NCI-H2081 treated with DMSO at 0.1 percent for 48 hours (cell line): ENCODE data around the gene RASGRP1.

Experiments
- DNase-seq: peaks from one replicate; lab custom pipeline; 2025; lab: John Stamatoyannopoulos, UW

The RASGRP1 gene

GRCh38 chr15:38504680-38505467 lies 59.7 kb downstream of the RASGRP1 start:
- no peak for DNase-seq

GRCh38 chr15:38503496-38503895 lies 61.1 kb downstream of the RASGRP1 start:
- DNase-seq: no peak

DNA sequence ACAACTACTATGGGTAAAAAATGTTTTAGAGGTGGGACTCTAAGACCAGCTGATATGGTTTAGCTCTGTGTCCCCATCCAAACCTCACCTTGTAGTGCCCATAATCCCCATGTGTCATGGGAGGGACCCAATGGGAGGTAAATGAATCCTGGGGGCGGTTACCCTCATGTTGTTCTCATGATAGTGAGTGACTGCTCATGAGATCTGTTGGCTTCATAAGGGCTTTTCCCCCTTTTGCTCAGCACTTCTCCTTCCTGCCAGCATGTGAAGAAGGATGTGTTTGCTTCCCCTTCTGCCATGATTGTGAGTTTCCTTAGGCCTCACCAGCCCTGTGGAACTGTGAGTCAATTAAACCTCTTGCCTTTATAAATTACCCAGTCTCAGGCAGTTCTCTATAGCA lies 65.0 kb downstream of the RASGRP1 start:
- DNase-seq: no peak

- DNase-seq: no peak
Measured at GRCh38 chr15:38496151-38496550, 68.5 kb downstream of the RASGRP1 start.

DNA sequence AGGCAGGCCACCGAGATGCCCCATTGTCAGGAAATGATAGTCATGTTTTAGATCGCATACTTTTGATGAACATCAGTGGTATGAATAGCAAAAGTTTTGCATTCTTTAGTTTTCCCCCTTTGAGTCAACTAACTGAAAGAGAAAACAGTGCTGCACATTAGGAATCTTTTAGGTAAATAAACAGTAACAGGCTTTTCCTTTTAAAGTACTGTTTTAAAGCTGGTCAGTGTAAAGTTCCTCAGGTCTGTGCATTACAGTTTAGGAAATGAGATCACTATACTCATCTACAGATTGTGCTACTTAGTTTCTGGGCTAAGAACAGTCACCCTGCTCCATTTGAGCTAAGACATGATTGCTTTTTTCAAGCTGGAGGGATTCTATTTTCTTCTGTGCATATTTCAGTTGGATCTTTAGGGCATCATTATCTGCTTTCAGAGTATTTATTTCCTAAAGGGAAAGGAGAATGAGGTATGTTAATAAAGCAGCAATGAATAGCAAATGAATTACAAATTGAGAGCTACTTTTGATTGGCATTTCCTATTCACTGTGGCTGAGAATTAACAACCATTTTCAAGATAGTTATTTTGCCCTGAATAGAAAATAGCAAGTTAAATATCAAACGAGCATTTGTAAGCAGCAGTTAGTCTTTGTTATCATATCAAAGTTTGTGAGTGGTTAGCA lies 74.2 kb downstream of the RASGRP1 start:
- DNase-seq: no peak

DNA sequence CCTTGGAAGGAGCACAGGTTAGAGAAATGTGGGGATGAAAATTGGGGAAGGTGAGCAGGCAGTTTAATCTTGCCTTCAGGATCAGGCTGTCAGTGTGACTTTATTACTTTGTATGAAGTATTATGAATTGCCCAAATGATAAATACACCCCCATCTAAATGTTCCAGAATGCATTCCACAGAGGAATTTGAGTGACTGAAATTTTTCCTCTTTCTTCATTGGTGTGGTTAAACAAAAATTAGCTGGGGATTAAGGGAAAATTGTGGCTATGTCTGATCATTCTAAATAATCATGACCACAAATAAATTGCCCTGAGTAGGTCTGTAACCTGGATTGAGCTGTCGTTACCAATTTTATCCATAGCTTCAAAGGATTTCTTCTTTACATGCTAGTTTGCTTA lies 77.2 kb downstream of the RASGRP1 start:
- no peak for DNase-seq

GRCh38 chr15:38486936-38487335 lies 77.7 kb downstream of the RASGRP1 start:
- no peak for DNase-seq

- no peak for DNase-seq
Measured at GRCh38 chr15:38482572-38482971, 82.0 kb downstream of the RASGRP1 start.

DNA sequence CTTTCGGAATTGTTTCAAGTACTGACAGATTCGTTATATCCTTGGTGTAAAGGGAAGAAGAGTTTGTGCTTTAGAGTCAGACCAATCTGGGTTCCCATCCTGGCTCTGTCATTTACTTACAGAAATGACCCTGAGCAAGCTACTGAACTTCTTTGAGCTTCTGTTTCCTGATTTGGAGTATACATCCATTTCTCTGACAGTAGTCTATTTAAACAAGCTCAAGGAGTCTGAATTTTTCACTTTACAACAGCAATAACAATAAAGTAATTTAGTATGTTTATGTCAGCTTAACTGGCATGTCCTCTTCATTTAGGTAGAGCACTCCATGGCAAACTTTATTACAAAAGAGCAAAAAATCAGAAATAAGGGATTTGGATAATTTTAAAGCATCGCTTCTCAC lies 82.9 kb downstream of the RASGRP1 start:
- no peak for DNase-seq

GRCh38 chr15:38481113-38481512 lies 83.5 kb downstream of the RASGRP1 start:
- no peak for DNase-seq

DNA sequence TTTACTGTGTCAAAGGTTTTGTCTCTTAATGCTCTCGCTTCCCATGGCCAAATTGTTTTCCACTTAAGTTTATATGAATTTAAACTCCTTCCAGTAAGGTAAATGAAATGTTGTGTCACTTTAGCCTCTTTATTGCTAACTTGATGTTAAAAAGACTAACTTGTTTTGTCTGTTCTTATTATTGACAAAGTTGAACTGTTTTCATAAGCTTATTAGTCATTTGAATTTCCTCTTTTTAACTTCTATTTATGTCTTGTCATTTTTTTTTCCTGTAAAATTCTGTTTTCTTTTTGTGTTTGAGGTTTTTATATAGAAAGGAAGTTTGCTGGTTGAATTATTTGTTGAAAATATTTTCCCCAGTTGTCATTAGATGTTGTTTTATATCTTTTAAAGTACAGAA lies 84.9 kb downstream of the RASGRP1 start:
- no peak for DNase-seq

DNA sequence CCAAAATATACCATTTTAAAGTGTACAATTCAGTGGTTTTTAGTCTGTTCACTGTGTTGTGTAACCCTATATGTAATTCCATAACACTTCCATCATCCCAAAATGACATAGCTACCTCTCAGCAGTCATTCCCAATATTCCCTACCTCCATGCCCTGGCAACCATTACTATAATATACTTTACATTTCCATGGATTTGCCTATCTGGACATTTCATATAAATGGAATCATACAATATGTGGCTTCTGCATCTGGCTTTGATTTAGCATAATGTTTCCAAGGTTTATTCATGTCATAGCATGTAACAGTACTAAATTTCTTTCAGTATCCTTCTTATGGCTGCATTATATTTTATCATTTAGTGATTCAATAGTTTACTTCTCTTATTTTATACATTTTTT lies 85.3 kb downstream of the RASGRP1 start:
- no peak for DNase-seq

GRCh38 chr15:38477637-38478036 lies 87.0 kb downstream of the RASGRP1 start:
- DNase-seq: no peak

DNA sequence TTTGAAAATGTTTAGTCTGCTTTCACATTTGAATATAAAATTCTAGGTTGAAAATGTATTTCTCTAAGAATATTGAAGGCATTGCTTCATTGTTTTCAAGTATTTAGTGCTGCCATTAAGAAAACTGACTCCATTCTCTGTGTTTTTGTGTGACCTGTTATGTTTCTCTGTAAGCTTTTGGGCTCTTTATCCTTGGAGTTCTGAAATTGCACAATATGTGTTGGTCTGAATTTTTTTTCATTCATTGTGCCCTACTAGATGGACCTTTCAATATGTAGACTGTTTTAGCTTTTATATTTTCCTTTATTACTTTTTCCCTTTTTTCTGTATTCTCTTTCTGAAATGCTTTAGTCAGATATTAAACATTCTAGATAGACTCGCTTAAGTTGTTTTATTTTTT lies 88.5 kb downstream of the RASGRP1 start:
- DNase-seq: no peak

DNA sequence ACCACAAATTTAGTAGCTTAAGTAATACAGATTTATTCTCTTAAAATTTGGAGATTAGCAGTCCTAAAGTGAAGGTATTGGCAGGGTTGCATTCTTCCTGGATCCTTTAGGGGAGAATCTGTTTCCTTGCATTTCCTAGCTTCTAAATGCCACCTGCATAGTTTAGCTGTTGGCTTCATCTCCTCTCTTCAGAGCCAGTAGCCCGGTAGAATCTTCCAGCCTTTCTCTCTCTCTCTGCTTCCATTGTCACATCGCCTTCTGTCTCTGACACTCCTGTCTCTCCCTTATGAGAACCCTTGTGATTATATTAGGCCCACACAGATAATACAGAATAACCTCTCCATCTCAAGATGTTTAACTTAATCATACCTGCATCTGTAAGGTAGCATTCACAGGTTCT lies 89.3 kb downstream of the RASGRP1 start:
- no peak for DNase-seq

- DNase-seq: no peak
Measured at GRCh38 chr15:38474155-38474757, 90.4 kb downstream of the RASGRP1 start.

- DNase-seq: no peak
Measured at GRCh38 chr15:38471974-38472373, 92.6 kb downstream of the RASGRP1 start.

DNA sequence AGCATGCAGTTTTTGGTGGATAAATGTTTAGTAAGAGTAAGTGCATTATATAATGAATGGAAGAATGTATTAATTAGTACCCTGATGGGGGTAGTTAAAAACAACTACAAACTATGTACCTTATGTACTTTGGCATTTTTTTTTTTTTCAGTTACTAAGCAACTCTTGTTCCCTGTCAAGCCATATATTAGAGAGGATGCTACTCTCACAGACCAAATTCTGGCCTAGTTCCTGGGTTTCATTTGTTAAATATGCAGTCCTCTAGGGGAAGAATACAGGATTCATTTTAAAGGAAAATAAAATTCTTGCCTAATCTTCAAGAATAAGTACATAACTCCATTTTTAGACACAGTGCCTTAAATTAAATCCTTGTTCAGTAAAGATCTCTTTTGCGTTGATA lies 93.8 kb downstream of the RASGRP1 start:
- no peak for DNase-seq

DNA sequence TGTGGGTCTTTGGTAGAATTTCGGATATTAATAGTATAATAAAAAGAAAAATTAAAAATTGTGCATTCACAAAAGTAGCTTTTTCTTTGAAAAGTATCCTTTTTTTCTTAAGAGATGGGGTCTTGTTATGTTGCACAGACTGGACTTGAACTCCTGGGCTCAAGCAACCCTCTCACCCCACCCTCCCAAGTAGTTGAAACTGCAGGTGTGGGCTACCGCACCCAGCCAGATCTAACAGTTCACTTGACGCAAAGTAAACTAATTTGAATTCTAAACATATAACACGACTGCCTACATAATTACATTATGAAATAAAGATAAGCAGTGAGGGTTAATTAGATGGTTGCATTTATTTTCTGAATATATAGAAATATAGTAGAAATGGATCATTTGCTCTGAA lies 99.9 kb downstream of the RASGRP1 start:
- no peak for DNase-seq

- DNase-seq: no peak
Measured at GRCh38 chr15:38463893-38464292, 100.7 kb downstream of the RASGRP1 start.

DNA sequence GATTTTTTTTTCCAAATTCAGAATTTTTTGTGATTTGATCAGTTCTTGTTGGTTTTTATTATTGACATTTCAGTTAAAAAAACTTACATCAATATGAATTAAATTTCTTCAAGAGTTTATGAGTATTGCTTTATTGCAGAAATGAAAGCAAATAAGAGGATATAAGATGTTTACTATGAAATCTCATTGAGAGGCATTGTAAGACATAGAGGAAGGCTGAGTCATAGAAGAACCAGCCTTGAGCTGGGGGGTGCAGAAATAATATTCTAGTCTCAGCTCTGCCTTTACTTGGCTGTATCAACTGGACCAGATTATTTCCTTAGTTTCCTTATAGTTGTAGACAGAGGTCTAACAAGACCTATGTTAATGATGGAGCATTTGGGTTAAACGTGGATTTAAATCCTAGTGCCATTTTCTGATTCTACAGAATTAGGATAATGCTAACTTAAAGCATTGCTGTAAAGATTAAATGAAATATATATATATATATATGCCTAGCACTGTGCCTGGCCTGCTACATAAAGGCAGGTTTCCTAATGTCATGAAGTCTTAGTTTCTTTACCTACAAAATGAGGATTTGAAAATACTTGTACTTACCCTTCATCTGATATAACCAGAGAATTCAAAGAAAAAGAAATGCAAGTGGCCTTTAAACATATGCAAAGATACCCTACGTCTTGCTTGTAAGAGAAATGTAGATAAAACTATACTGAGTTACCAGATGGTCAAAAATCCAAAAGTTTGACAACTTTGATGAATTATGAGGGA lies 103.4 kb downstream of the RASGRP1 start:
- no peak for DNase-seq

DNA sequence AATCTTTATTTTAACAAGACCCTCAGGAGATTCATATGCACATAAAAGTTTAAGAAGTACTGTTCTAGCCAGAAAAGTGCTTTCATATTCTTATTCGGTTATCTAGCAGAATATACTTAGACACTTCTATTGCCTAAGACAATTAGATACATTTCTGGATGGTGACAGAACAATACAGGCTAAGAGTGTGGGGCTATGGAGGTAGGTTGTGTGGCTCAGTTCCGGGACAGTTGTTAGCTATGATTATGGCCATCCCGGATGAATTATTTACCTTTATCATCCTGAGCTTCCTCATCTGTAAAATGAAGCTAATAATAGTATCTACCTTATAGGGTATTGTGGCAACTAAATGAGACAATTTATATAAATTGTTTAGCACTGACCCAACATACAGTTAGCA lies 104.1 kb downstream of the RASGRP1 start:
- DNase-seq: no peak

DNA sequence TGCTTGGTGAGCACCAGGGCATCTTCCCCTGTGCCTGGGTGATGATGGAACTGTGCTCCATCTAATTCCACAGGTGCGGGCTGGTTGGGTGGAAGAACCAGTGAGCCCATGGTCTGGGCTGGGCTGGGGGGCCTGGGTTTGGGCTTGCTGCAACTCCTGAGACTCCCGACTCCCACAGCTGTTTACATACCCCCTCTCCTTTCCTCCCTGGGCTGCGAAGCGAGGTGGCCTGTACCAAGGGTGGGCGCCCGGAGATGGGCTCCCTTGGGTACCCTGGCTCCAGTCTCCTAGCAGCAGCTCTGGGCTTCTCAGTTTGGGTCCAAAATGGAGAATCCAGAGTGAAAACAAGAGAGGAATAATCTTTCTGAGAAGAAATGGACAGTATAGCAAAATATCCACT lies 105.1 kb downstream of the RASGRP1 start:
- no peak for DNase-seq
